Panc1 (cell line): ENCODE results near the gene ARFGEF3. TPM values are rescaled to one million over a fixed set of nuclear protein-coding genes. Genes with fewer than 3 reads are reported as not detected.

Source experiments
- ATAC-seq: fragments of 200-7000 bp; cut with Tn5 transposase; 2 replicates; pipeline ENCODE4 v1.9.1; 2020; ENCODE audit warnings: mild to moderate bottlenecking, moderate library complexity
- BruUV-seq: library from RNA; stranded (reverse); fragments of 400-500 nt; replicated peaks from 2 replicates; lab custom pipeline; 2021; lab: Mats Ljungman, UMichigan
- CTCF ChIA-PET: fragments of 300-600 bp; sonication (Branson Sonifier 250); formaldehyde crosslinking; loops from one replicate; lab custom pipeline; 2022; ENCODE audit warnings: antibody characterized with exemption; lab: Charles Lee
- POLR2A ChIA-PET: fragments of 300-600 bp; sonication (Branson Sonifier 250); formaldehyde crosslinking; loops from one replicate; lab custom pipeline; 2022; ENCODE audit warnings: antibody characterized with exemption; lab: Charles Lee
- DNase-seq: peaks from one replicate; pipeline ENCODE4 v3.0.0-alpha.2; 2010; ENCODE audit warnings: low read depth, low spot score
- H3K27ac ChIP-seq: 2 replicates; pipeline ENCODE4 v1.5.1; 2011; ENCODE audit warnings: mild to moderate bottlenecking, low read length, inconsistent platforms
- H3K27me3 ChIP-seq: fragments of 200-500 bp; sonication (Bioruptor generic); 2 replicates; pipeline ENCODE4 v1.6.0; 2014; ENCODE audit warnings: low read length, inconsistent platforms; ENCODE audit not compliant: control insufficient read depth, insufficient read depth
- H3K36me3 ChIP-seq: fragments of 200-500 bp; sonication (Bioruptor generic); 2 replicates; pipeline ENCODE4 v1.5.1; 2014; ENCODE audit warnings: inconsistent platforms, mild to moderate bottlenecking, low read length, moderate library complexity; ENCODE audit not compliant: control insufficient read depth, insufficient read depth
- H3K4me1 ChIP-seq: 2 replicates; pipeline ENCODE4 v1.5.1; 2011; ENCODE audit warnings: inconsistent platforms, mild to moderate bottlenecking, low read length, moderate library complexity; ENCODE audit not compliant: control insufficient read depth, insufficient read depth
- H3K4me3 ChIP-seq, 2 experiments: 2 replicates each; pipeline ENCODE4 v1.5.1; 2011 to 2012; ENCODE audit warnings: low read depth in 2 of 2, low read length in 2 of 2, mild to moderate bottlenecking in 2 of 2, inconsistent platforms in 1 of 2, moderate library complexity in 1 of 2
- H3K9me3 ChIP-seq: fragments of 200-500 bp; sonication (Bioruptor generic); 2 replicates; pipeline ENCODE4 v1.5.1; 2014; ENCODE audit warnings: low read depth, mild to moderate bottlenecking, inconsistent platforms, low read length, moderate library complexity; ENCODE audit not compliant: control insufficient read depth, insufficient read depth
- CTCF ChIP-seq: fragments of 450-650 bp; IDR thresholded peaks from 2 replicates; pipeline ENCODE4 v1.5.1; 2017; ENCODE audit warnings: mild to moderate bottlenecking
- POLR2AphosphoS5 ChIP-seq: IDR thresholded peaks from 2 replicates; pipeline ENCODE4 v1.6.1; 2012; ENCODE audit warnings: mild to moderate bottlenecking, low read depth, low read length, moderate library complexity
- SIN3A ChIP-seq: IDR thresholded peaks from 2 replicates; pipeline ENCODE4 v1.6.1; 2012; ENCODE audit warnings: low read depth, mild to moderate bottlenecking, low read length, moderate library complexity, borderline replicate concordance; ENCODE audit not compliant: insufficient read depth
- TCF7L2 ChIP-seq: IDR thresholded peaks from 2 replicates; pipeline ENCODE4 v1.6.1; 2011; ENCODE audit warnings: mild to moderate bottlenecking, low read depth, low read length, inconsistent platforms
- in situ Hi-C: cut with HindIII; loops from 2 replicates; pipeline ENCODE4 v1.10.0; 2016; ENCODE audit warnings: low sequenced_read_pairs, low pct_unique_long_range_greater_than_20kb
- intact Hi-C: fragments of 100-400 bp; cut with micrococcal nuclease; formaldehyde crosslinking; loops from one replicate; pipeline ENCODE4 v1.10.0; 2022; ENCODE audit not compliant: unreplicated experiment
- total RNA-seq: library from RNA; stranded (reverse); gene quantifications from one replicate; pipeline ENCODE4 v1.2.1, GENCODE V29; 2021; ENCODE audit not compliant: unreplicated experiment
- TF ChIP-seq, protein P1 (sequence below), 2 experiments: IDR thresholded peaks; 2 replicates each; pipeline ENCODE4 v1.6.1; 2011 to 2012; ENCODE audit warnings: low read depth in 2 of 2, control low read depth in 1 of 2, low read length in 1 of 2, mild to moderate bottlenecking in 1 of 2, moderate library complexity in 1 of 2; ENCODE audit not compliant: insufficient read depth in 1 of 2

Gene ARFGEF3
- total RNA-seq, 1 experiment from 2014 or later: 1.5 TPM

DNA sequence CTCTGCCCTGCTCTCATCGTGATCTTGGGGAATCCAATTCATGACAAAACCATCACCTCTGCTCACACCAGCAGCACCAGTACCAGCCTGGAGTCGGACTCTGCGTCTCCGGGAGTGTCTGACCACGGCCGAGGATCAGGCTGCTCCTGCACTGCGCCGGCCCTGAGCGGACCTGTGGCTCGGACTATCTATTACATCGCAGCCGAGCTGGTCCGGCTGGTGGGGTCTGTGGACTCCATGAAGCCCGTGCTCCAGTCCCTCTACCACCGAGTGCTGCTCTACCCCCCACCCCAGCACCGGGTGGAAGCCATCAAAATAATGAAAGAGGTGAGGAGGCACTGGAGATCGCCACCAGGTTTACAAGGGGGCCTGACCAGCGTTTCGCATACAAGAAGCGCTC is 93.7 kb downstream of the ARFGEF3 start:
- Histone ChIP-seq H3K4me3 (no peak overlapping the region), H3K9me3 (no peaks in the 10 kb centered on the region), H3K4me1 (no peaks in the 10 kb centered on the region), H3K27me3 (no peaks in the 10 kb centered on the region; the same call in 1 of the 2 replicates), H3K36me3 (no peaks in the 10 kb centered on the region), H3K27ac (no peak overlapping the region)
- ATAC-seq (no peak), DNase-seq (no peak)
- intact Hi-C loops (no loop called here), in situ Hi-C loops (no loop called here)
- no TSS peak for BruUV-seq
- CTCF ChIA-PET: interaction anchor here (0.6 kb wide), 1 partner anchor 246 kb away, joined by 3 read pairs; no protein-coding TSS in a partner anchor
- no peak for TF ChIP-seq CTCF
- TF ChIP-seq SIN3A: no peak
- no peak for TF ChIP-seq TCF7L2
- TF ChIP-seq, protein P1, sequence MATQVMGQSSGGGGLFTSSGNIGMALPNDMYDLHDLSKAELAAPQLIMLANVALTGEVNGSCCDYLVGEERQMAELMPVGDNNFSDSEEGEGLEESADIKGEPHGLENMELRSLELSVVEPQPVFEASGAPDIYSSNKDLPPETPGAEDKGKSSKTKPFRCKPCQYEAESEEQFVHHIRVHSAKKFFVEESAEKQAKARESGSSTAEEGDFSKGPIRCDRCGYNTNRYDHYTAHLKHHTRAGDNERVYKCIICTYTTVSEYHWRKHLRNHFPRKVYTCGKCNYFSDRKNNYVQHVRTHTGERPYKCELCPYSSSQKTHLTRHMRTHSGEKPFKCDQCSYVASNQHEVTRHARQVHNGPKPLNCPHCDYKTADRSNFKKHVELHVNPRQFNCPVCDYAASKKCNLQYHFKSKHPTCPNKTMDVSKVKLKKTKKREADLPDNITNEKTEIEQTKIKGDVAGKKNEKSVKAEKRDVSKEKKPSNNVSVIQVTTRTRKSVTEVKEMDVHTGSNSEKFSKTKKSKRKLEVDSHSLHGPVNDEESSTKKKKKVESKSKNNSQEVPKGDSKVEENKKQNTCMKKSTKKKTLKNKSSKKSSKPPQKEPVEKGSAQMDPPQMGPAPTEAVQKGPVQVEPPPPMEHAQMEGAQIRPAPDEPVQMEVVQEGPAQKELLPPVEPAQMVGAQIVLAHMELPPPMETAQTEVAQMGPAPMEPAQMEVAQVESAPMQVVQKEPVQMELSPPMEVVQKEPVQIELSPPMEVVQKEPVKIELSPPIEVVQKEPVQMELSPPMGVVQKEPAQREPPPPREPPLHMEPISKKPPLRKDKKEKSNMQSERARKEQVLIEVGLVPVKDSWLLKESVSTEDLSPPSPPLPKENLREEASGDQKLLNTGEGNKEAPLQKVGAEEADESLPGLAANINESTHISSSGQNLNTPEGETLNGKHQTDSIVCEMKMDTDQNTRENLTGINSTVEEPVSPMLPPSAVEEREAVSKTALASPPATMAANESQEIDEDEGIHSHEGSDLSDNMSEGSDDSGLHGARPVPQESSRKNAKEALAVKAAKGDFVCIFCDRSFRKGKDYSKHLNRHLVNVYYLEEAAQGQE (IDR thresholded peaks at IDR 0.05; ENCODE audit: insufficient read depth in 1 of 2, low read depth in 2 of 2, low read length in 1 of 2): no peak
- TF ChIP-seq POLR2AphosphoS5: no peak
- POLR2A ChIA-PET: no interaction called here

GRCh38 chr6:138257638-138258040 is 95.9 kb downstream of the ARFGEF3 start:
- DNase-seq (no peak), ATAC-seq (no peak)
- peaks cover 7% of the 10 kb centered on the region; the same call in 1 of the 2 replicates for H3K27me3 ChIP-seq
- H3K27ac ChIP-seq: no peak overlapping the region
- POLR2A ChIA-PET: no interaction called here
- H3K36me3 ChIP-seq: no peaks in the 10 kb centered on the region
- intact Hi-C loops (no loop called here), in situ Hi-C loops (no loop called here)
- no peak overlapping the region for H3K4me3 ChIP-seq
- no peaks in the 10 kb centered on the region for H3K9me3 ChIP-seq
- BruUV-seq: no TSS peak
- TF ChIP-seq, protein P1 (IDR thresholded peaks at IDR 0.05; ENCODE audit: insufficient read depth in 1 of 2, low read depth in 2 of 2, low read length in 1 of 2): no peak
- TF ChIP-seq POLR2AphosphoS5: no peak
- TF ChIP-seq CTCF: no peak
- TF ChIP-seq TCF7L2: no peak
- no peak for TF ChIP-seq SIN3A
- no peaks in the 10 kb centered on the region for H3K4me1 ChIP-seq
- CTCF ChIA-PET: no interaction called here
